Measurements from ENCODE around the gene PCARE. TPM values are rescaled to one million over a fixed set of nuclear protein-coding genes. Genes with fewer than 3 reads are reported as not detected.

The PCARE gene
- total RNA-seq, 4 donors from 2014 or later, result not detected

DNA sequence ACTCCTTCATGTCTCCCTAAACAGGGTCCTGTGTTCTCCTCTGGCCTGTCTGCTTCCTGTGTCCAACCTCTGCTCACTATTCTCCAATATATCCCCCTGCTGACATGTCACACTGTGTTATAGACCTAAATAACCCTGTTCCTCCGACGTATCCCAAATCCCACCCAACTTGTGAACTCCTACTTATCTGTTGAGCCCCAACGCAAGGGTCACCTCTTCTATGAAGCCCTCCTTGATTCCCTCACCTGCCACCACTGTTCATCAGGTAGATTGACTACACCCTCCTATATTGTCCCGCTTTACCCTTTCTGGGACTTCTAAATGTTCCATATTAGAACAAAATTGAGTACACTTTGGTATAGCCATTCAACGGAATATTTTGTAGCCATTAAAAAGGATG, 42.1 kb downstream of the PCARE start:
- TF ChIP-seq CTCF (IDR thresholded peaks at IDR 0.05) (no peak), POLR2A (IDR thresholded peaks at IDR 0.05) (no peak)
- H3K4me1 ChIP-seq, result no peaks in the 10 kb centered on the region
- no peak overlapping the region for H3K4me3 ChIP-seq
- no peak for DNase-seq
- H3K27me3 ChIP-seq, result no peaks in the 10 kb centered on the region
- H3K36me3 ChIP-seq, result no peaks in the 10 kb centered on the region
- H3K27ac ChIP-seq, result no peak overlapping the region
- H3K9me3 ChIP-seq, result no peaks in the 10 kb centered on the region

- no peaks in the 10 kb centered on the region for H3K9me3 ChIP-seq
- no peaks in the 10 kb centered on the region for H3K27me3 ChIP-seq
- DNase-seq, result no peak
- TF ChIP-seq POLR2A (IDR thresholded peaks at IDR 0.05) (no peak), CTCF (IDR thresholded peaks at IDR 0.05) (no peak)
- H3K4me1 ChIP-seq, result no peaks in the 10 kb centered on the region
- H3K4me3 ChIP-seq, result no peak overlapping the region
- H3K36me3 ChIP-seq, result no peaks in the 10 kb centered on the region
- H3K27ac ChIP-seq, result no peak overlapping the region
Observed at GRCh38 chr2:29031046-29031445, 43.3 kb downstream of the PCARE start.

GRCh38 chr2:29025711-29026110, 48.6 kb downstream of the PCARE start:
- TF ChIP-seq POLR2A (IDR thresholded peaks at IDR 0.05) (no peak), CTCF (IDR thresholded peaks at IDR 0.05) (no peak)
- no peak for DNase-seq
- Histone ChIP-seq H3K4me3 (no peak overlapping the region), H3K4me1 (no peaks in the 10 kb centered on the region), H3K36me3 (no peaks in the 10 kb centered on the region), H3K27me3 (no peaks in the 10 kb centered on the region), H3K9me3 (no peaks in the 10 kb centered on the region), H3K27ac (no peak overlapping the region)

- Histone ChIP-seq H3K4me1 (no peaks in the 10 kb centered on the region), H3K27ac (no peak overlapping the region), H3K9me3 (no peaks in the 10 kb centered on the region), H3K36me3 (no peaks in the 10 kb centered on the region), H3K27me3 (no peaks in the 10 kb centered on the region), H3K4me3 (no peak overlapping the region)
- TF ChIP-seq CTCF (IDR thresholded peaks at IDR 0.05), result no peak
- TF ChIP-seq POLR2A (IDR thresholded peaks at IDR 0.05), result no peak
- no peak for DNase-seq
Observed at GRCh38 chr2:29024882-29025430, 49.4 kb downstream of the PCARE start.

DNA sequence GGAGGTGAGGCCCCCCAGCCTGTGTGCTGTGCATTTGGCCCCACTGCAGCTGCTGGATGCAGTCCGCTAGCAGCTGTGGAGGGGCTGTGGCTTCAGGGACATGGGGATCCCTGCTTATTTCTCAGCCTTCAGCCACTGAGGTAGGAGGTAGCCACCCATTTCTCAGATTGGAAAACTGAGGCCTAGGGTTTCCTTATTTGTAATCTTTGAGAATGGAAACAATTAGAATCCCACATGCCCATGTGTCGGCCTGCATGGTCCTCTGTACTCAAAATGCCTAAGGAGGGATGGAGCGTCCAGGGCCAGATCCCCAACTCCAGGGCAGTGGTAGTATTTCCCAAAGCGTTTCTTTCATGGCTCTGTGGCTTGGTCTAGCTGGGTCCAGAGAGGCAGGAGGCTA, 51.1 kb downstream of the PCARE start:
- Histone ChIP-seq H3K27me3 (no peaks in the 10 kb centered on the region), H3K27ac (no peak overlapping the region), H3K4me1 (no peaks in the 10 kb centered on the region), H3K4me3 (no peak overlapping the region), H3K36me3 (no peaks in the 10 kb centered on the region), H3K9me3 (no peaks in the 10 kb centered on the region)
- TF ChIP-seq CTCF (IDR thresholded peaks at IDR 0.05) (no peak), POLR2A (IDR thresholded peaks at IDR 0.05) (no peak)
- DNase-seq, result no peak

GRCh38 chr2:29022679-29023078, 51.6 kb downstream of the PCARE start:
- H3K4me1 ChIP-seq, result no peaks in the 10 kb centered on the region
- no peaks in the 10 kb centered on the region for H3K36me3 ChIP-seq
- H3K27ac ChIP-seq, result no peak overlapping the region
- no peaks in the 10 kb centered on the region for H3K9me3 ChIP-seq
- H3K4me3 ChIP-seq, result no peak overlapping the region
- DNase-seq, result no peak
- H3K27me3 ChIP-seq, result no peaks in the 10 kb centered on the region
- no peak for TF ChIP-seq POLR2A (IDR thresholded peaks at IDR 0.05)
- TF ChIP-seq CTCF (IDR thresholded peaks at IDR 0.05), result no peak
